ENCODE results near the gene RMRP.
"Not testable (repeated sequence)": the region's sequence is repeated elsewhere in the genome, so short reads cannot be mapped to it uniquely, and the experiment has no call there.

RMRP gene

DNA sequence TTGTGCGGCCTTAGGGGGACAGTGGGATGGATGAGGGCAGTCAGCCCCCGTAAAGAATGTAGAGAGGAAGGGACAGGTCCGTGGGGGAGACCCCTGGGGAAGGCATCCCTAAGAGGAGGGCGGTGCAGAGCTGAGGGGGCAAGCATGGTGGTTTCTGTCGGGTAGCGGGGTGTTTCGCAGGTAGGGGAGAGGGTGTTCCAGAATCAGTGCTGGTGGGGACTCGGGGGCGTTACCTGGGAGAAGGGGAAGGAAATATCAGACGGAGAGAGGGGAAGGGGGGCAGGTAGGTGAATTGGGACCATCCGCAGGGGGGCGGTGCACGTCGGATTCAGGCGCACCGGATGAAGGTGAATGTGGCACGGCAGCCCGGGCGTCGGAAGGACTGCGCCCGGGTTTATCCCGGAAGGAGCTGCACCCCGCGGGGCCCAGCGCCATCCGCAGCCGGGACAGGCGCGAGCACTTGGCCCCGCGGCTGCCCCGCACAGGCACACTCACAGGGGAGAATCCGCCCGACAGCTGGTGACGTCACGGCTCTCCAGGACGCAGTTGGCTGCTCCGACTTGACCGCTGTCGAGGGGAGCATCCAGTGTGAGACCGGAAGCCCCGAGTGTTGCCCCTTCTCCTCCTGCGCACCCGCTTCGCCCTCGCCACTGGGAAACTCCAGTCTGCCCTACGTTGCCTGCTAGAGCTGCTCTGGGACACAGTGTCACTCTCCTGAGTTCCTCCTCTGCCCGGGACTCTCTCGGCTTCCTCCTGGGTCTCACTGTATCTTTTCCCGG lies 40.9 kb downstream of the RMRP start:
- peak in 1 of 2 donors; percentile 48 for DNase-seq (ENCODE audit: extremely low read depth in 1 of 2, low read depth in 1 of 2)

DNA sequence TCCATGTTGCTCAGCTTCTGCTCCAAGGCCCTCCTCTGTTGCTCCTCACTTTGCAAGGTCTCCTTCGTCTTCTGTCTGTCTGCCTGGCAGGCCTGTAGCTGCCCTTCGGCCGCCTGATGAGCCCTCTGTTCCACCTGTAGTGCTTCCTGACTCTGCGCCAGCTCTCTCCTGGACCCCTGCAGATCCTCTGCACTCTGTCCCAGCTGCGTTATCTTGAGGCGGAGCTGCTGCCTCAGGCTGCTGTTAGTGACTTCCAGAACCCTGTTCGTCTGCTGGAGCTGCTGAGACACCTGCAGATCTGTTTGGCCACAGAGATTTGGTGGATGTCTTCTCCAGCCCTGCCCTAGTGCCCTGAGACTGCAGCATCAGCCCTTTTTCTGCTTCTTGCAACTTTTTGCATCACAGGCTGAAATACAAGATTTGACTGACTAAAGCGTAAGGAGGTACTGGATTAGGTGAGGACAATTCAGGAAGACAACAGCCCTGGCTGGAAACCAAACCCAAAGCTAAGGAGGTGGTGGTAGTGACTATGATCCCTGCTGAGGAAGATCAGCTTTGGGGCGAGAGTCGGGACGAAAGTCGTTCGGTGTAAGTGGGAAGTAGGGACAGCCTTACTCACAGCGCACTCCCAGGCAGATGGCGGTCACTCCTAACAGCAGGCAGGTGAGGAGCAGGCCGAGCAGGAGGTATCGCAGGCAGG lies 41.7 kb downstream of the RMRP start:
- no peak for DNase-seq (ENCODE audit: extremely low read depth in 1 of 2, low read depth in 1 of 2)

DNA sequence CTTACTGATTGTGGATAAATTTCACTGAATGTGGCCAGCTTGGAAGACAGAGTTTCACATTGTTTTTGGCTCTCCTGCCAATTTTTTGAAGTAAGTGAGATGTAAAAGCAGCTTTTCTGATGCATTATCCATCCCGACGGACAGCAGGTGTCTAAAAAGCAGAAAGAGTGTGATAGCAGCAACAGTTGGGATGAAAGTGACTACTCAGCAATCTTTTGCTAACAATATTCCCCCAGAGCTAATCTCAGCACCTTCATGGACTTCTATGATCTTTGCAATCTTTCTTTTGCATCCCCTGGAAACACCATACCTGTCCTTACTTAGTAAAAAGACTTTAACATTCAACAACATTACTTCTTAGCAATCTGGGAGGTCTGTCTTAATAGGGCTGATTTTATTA lies 45.0 kb downstream of the RMRP start:
- no peak for DNase-seq (ENCODE audit: extremely low read depth in 1 of 2, low read depth in 1 of 2)

DNA sequence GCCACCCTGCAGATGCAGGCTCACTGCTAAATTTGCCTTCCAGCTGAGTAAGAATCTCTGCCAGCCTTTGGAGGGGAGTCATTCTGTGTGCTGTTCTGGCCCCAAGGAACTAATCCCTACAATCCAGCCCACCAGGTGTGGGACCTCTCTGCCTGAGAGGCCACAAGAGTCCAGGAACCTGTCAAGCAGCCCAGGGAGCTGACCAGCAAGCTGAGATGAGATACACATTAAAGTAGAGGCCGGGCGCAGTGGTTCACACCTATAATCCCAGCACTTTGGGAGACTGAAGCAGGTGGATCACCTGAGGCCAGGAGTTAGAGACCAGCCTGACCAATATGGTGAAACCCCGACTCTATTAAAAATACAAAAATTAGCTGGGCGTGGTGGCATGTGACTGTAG lies 45.8 kb downstream of the RMRP start:
- not testable (repeated sequence) for DNase-seq (ENCODE audit: extremely low read depth in 1 of 2, low read depth in 1 of 2)

DNA sequence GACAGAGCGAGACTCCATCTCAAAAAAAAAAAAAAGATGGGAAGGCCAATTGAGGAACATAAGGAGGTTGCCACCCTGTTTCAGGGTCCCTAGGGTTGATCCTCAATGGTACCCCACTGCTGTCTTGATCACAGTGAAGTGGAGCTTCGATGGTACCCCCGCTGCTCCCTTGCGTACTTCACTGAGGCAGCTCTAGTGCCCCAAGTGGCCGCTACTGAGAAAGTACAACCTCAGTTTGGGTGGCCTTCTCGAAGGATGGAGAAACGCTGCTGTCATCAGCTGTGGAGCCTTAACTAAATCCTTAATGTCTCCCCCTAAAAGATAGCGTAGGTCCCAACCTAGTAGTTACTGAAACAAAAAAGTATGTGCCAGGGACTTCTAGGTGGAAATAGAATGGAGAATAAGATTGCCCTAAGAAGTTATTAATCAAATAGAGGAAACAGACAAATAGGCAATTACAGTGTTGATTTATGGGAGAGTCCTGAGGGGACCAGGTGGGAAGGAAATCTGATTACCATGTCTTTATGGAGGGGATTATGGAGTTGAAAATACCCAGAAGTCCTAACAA lies 46.5 kb downstream of the RMRP start:
- DNase-seq (ENCODE audit: extremely low read depth in 1 of 2, low read depth in 1 of 2), result peak in 1 of 2 donors; percentile 41

DNA sequence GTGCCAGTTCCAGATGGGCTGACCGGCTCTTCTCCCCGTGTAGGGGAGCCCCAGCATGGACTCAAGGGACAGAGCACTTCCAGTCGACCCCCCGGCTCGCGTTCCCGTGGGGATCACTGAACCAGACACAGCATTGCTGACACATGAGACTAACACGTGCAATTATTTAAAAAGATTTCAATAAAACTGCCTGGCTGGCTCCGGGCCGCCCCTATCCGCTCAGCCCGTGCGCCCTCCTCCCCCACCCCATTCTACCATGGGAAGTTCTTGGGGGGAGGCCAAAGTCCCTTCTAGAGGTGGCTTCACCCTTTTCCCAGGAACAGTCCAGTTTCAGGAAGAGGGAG lies 48.0 kb downstream of the RMRP start:
- DNase-seq (ENCODE audit: extremely low read depth in 1 of 2, low read depth in 1 of 2), result no peak

DNA sequence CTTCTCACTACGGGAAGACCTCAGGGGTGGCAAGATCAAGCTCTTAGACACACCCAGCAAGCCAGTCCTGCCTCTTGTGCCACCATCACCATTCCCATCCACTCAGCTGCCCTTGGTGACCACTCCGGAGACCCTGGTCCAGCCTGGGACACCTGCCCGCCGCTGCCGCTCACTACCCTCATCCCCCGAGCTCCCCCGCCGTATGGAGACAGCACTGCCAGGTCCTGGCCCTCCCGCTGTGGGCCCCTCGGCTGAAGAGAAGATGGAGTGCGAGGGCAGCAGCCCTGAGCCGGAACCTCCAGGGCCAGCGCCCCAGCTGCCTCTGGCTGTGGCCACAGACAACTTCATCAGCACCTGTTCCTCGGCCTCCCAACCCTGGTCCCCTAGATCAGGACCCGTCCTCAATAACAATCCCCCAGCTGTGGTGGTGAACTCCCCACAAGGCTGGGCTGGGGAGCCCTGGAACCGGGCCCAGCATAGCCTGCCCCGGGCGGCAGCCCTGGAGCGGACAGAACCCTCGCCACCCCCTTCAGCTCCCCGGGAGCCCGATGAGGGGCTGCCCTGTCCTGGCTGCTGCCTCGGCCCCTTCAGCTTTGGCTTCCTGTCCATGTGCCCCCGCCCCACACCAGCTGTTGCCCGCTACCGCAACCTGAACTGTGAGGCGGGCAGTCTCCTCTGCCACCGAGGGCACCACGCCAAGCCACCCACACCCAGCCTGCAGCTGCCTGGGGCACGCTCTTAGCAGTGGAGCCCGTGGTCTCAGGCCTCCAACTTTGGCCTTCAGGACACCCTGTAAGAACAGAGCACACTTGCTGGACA lies 48.6 kb downstream of the RMRP start:
- DNase-seq (ENCODE audit: extremely low read depth in 1 of 2, low read depth in 1 of 2), result no peak

DNA sequence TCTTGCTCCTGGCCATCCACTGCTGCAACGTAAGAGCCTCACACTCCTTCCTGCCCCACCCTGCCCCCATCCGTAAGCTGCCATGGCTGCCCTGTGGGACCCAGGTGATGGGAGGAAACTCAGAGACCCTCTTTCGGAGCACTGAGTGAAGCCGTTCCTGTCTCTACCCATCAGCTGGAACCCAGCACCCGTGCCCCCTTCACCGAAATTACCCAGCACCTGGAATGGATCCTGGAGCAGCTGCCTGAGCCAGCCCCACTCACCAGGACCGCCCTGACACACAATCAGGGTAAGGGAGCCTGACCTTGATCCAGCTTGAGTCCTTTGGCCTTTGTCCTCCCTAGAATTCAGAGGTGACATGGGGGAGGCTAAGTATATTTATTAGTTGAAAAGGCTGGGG lies 49.6 kb downstream of the RMRP start:
- DNase-seq (ENCODE audit: extremely low read depth in 1 of 2, low read depth in 1 of 2), result no peak

Measured in activated CD8-positive, alpha-beta memory T cell treated with anti-CD3 and anti-CD28 coated beads for 1 hour (primary cell).